NAMALWA (cell line): Measurements from ENCODE around the gene REV3L.
"Not testable (repeated sequence)": the region's sequence is repeated elsewhere in the genome, so short reads cannot be mapped to it uniquely, and the experiment has no call there.

Experiments
- DNase-seq: peaks from one replicate; pipeline ENCODE4 v3.0.0-alpha.2; 2015; ENCODE audit warnings: low spot score

REV3L gene

GRCh38 chr6:111377558-111378120, 105.4 kb downstream of the REV3L start:
- no peak for DNase-seq

DNA sequence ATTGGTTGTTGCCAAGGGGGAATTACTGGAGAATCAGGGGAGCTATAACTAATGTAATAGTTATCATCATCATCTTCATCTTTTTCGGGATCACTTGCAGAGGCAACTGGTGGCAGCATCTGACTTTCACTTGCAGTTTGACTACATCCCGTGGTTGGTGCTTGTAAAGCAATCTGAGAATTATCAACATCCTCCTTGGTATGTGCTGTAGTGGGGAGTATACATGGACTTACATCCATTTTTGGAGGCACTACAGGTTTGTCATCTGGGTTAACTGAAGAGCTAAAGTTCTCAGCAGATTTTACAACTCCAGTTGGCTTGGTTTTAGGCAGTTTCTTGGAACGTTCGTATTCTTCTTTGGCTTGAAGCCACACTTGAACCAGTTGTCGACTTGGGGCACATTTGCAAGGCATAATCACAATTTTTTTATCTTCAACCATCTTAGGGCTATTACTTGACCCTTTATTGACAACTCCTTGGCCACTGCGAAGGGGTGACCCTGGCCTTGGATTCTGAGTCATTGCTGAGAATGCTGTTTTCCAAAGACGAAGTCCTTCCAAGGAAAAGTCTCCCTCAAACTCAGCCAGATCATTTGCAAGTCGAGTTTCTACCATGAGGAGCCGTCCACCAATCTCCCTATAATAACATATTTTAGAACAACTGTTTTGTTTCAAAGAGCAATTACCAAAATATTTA, 115.5 kb downstream of the REV3L start:
- no peak for DNase-seq

DNA sequence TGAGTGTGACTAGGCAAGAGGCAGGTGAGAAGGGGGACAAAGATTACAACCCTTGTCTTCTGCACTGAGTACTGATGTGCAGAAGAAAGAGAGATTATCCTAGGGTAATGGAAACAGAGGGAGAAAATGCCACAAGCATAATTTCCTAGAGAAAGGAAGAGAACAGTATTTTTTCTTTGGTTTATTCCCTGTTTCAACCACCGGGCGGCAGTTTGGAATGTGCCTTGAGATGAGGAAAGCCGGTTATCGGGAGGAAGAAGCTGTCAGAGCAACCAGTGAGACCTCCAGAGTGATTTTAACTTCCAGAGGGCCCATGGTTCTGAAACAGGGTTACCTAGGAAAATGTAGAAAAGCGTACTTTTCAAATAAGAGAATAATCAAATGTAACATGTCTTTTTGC, 121.4 kb downstream of the REV3L start:
- DNase-seq, result peak; percentile 23

DNA sequence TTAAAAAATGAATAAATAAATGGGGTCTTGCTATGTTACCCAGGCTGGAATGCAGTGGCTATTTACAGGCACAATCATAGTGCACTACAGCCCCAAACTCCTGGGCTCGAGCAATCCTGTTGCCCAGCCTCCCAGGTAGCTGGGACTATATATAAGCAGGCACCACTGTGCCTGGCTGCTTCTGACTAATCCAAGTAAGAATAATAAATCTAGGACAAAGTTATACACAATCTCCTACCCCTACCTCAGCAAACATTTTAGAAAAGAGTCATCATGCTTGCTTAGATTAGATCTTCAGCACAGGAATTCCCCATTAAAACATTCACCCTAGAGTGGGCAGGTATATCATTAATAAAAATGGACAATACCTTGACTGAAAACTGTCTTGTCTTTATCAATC, 124.6 kb downstream of the REV3L start:
- DNase-seq, result no peak

DNA sequence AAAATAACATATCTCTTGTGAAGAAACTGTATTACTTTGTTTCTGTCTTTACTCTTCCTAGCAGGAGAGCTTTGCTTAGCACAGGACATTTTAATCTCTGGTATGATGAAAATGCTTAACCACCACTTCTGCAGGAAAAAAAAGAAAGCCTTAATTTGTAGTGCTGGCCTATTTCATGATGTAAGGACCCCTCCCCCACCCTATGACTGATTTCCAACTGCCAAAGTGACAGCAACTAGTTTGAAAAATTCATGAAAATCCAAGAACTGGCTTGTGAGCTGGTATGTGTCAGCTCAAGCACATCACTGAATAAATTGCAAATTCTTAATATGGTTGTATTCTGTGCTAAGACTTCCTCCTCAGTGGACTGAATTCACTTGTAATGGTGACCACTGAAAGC, 125.3 kb downstream of the REV3L start:
- no peak for DNase-seq

- no peak for DNase-seq
Observed at GRCh38 chr6:111356551-111356950, 126.5 kb downstream of the REV3L start.

GRCh38 chr6:111354758-111355555, 128.1 kb downstream of the REV3L start:
- DNase-seq, result no peak

GRCh38 chr6:111353912-111354462, 129.0 kb downstream of the REV3L start:
- DNase-seq, result no peak

DNA sequence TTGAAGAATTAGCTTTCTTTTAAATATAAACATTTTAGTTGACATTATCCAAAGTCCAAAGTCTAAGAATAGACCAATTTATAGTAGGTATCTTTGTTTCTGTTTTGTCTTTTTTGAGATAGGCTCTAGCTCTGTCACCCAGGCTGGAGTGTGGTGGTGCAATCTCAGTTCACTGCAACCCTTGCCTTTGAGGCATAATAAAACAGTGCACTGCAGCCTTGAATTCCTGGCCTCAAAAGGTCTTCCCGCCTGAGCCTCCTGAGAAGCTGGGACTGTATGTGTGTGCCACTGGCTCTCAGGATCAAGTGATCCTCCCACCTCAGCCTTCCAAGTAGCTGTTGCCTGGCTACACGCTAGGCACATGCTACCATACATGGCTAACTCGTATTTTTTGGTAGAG, 135.4 kb downstream of the REV3L start:
- no peak for DNase-seq

DNA sequence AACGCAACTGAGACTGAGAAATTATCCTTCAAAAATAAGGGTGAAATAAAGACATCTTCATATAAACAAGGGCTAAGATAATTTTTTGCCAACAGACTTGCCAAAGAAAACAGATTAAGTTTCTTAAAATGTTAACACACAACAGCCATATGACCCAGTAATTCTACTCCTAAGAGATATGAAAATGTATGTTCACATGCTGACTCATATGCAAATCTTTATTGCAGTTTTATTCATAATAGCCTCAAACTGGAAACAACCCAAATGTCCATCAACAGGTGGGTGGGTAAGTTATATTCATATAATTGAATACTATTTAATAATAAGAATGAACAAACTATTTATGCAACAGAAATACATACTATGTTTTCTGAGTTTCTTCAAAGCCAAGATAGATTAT, 140.1 kb downstream of the REV3L start:
- DNase-seq, result no peak

DNA sequence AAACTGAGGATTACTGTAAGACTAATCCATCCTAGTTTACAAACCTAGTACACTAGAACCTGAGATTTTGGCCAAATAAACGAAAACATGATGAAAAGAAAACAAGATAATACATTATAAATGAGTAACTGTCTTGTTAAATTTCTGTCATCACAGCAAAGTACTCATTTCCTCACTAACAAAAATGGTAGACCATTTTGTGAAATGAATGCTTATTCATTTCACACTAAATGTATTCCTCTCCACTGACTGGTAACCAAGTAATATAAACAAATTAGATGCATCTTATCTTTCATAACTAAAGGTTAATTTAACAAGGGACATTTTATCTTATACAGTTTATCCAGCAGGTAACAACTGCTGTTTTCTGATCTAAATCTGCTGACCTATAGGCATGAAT, 143.7 kb downstream of the REV3L start:
- DNase-seq, result no peak

DNA sequence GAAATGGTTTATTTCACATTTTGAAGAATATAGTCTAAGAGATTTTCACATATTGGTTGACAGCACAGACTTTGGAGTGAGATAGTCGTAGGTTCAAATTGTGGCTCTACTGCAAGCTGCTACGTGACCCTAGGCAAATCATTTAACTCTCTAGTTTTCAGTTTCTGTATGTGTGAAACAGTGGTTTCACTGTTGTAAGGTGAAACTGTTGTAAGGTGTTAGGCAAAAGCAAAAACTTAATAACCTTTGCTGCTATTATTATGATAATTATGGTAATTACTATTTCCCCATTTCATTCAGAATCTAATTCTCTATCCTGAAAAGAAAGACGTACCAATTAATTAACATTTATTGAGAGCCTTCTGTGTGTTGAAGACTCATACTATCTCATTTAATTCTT, 144.2 kb downstream of the REV3L start:
- DNase-seq, result no peak

DNA sequence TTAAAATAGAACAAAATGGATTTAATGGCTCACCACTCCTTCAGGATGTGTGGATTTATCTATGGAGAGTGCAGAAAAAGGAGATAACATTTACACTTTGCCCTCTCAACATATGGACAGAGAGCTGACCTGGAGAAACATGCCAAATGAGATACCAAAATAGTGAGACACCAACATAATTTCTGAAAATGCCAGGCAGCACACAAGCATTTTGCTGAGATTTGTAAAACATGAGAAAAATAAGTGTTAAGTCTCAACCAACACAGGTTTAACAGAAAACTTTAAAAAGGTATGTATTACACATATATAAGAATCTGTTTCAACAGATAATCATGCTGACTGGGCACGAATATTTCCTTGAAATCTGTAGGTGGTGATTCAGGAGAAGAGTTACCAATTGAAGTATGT, 145.2 kb downstream of the REV3L start:
- no peak for DNase-seq

DNA sequence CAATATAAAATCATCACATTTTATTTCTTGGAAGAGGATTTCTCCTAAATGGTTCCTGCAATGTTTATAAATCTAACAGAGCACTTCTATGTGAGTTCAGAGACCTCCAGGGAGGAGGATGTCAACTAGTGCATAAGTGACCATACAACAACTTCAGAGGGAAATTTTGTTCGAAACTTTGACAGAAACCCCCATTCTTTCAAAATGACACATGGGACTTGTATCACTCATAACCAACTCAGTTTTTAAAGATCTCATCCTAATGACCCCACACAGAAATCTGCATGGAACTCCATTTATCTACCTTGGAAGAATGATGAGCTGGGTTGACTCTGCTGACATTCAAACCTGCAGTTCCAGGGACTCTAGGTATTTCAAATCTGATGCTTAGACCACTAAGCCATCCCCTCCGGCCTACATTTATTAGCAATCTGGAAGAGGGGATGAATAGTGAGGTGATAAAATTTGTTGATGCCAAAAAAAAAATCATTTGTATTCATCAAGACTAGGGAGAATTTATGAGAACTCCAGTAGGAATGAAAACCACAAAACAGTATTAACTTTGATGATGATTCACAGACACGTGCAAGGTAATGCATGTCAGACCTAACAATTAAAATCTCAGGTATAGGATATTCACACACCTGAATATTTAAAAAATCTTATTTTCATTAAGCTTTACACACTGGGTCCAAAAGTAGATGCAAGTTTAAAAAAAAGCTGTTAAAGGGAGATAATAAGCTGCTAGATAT, 153.0 kb downstream of the REV3L start:
- DNase-seq, result no peak

DNA sequence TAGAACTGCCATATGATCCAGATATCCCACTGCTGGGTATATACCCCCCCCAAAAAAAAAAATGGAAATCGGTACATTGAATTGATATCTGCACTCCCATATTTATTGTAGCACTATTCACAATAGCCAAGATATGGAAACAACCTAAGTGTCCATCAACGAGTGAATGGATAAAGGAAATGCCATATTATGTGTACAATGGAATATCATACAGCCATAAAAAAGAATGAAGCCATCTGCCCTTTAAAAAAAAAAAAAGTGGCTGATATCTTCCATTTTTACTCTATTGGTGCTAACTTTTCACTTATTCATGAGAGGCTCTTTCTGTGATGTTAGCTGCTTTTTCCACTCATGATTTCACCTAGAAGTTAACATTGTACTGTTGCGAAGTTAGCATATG, 156.5 kb downstream of the REV3L start:
- DNase-seq, result no peak

DNA sequence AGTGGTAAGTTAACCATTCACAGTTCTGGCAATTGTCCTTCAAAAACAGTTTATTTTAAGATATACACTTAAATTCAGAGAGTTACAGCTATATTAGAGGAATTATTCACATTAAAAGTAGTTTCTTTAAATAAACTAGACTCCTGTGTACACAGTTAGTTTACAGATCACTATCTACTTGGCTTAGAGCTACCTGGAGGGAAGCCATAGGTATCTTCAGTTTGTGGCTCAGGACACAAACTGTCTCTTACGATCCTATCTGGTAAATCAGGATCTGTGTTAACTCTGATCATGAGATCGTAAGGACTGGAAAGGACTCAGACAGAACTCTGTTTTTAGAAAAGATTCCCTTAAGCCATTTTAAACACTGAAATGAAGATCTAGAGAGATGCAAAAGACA, 160.9 kb downstream of the REV3L start:
- no peak for DNase-seq

GRCh38 chr6:111307950-111308349, 175.1 kb downstream of the REV3L start:
- DNase-seq, result not testable (repeated sequence)

DNA sequence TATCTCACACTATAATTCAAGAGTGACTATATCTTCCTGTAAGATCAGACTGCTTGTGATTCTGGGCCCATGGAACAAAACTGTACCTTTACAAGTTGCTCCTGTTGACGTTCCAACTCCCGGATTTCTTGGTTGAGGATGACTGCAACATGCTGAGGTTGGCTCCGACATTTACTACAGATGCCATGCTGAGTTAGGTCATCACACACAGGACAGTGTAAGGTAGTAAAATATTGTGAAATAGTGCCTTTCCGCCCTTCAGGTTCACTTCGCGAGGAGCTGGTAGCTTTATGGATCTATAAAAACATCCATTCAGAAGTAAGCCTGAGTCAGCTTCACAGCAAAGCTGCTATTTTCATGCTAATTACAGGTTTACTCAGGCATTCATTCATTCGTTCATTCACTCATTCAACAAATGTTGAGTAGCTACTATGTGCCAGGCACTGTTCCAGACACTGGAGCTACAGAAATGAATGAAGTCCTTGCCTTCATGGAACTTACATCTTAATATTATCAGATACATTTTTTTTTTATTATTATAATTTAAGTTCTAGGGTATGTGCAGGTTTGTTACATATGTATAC, 175.7 kb downstream of the REV3L start:
- no peak for DNase-seq

GRCh38 chr6:111306104-111306888, 176.7 kb downstream of the REV3L start:
- DNase-seq, result no peak

DNA sequence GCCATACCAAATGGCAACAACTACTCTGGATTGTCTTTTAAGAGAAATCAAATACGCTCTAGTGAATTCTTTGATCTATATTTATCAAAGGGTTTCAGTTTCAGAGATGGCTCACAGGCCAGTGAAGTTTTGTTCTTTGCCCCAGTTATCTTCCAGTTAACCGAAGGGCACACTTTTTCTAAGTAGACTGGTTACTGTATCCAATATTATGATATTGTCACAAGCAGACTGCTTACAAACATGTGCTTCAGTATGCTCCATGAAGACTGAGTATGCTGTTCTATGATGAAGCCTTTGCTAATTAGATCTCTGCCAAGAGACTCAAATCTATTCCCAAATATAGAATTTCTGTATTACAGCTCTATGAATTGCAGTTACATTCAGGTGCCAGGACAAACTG, 181.1 kb downstream of the REV3L start:
- DNase-seq, result peak; percentile 61
